HG02981 (cell line): ENCODE measurements around the gene ZNF536.
"Not testable (repeated sequence)": the region's sequence is repeated elsewhere in the genome, so short reads cannot be mapped to it uniquely, and the experiment has no call there.

Experiments
- ATAC-seq: cut with Tn5 transposase; IDR thresholded peaks from one replicate; pipeline ENCODE4 v1.9.1; 2021; ENCODE audit warnings: mild to moderate bottlenecking, moderate library complexity; ENCODE audit not compliant: unreplicated experiment

The ZNF536 gene

DNA sequence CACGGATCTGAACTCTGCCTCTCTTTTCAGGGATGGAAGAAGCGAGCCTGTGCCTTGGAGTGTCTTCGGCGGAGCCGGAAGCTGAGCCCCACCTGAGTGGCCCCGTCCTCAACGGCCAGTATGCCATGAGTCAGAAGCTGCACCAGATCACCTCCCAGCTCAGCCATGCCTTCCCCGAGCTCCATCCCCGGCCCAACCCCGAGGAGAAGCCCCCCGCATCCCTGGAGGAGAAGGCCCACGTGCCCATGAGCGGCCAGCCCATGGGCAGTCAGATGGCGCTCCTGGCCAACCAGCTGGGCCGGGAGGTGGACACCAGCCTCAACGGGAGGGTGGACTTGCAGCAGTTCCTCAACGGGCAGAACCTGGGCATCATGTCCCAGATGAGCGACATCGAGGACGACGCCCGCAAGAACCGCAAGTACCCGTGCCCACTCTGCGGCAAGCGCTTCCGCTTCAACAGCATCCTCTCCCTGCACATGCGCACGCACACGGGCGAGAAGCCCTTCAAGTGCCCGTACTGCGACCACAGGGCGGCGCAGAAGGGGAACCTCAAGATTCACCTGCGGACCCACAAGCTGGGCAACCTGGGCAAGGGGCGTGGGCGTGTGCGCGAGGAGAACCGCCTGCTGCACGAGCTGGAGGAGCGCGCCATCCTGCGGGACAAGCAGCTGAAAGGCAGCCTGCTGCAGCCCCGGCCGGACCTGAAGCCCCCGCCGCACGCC is 71.5 kb downstream of the ZNF536 start:
- ATAC-seq, result no peak

- no peak for ATAC-seq
These were observed 72.1 kb downstream of the ZNF536 start for GRCh38 chr19:30444253-30444671.

DNA sequence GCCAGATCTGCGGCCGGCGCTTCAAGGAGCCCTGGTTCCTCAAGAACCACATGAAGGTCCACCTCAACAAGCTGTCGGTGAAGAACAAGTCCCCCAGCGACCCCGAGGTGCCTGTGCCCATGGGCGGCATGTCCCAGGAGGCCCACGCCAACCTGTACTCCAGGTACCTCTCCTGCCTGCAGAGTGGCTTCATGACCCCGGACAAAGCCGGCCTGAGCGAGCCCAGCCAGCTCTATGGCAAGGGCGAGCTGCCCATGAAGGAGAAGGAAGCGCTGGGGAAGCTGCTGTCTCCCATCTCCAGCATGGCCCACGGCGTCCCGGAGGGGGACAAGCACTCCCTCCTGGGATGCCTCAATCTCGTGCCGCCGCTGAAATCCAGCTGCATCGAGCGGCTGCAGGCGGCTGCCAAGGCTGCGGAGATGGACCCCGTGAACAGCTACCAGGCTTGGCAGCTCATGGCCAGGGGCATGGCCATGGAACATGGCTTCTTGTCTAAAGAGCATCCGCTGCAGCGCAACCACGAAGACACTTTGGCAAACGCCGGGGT is 72.6 kb downstream of the ZNF536 start:
- no peak for ATAC-seq

GRCh38 chr19:30445385-30445784 is 73.2 kb downstream of the ZNF536 start:
- ATAC-seq, result no peak

- not testable (repeated sequence) for ATAC-seq
These were observed 73.9 kb downstream of the ZNF536 start for GRCh38 chr19:30446120-30446519.

GRCh38 chr19:30446850-30447552 is 74.8 kb downstream of the ZNF536 start:
- ATAC-seq, result no peak

DNA sequence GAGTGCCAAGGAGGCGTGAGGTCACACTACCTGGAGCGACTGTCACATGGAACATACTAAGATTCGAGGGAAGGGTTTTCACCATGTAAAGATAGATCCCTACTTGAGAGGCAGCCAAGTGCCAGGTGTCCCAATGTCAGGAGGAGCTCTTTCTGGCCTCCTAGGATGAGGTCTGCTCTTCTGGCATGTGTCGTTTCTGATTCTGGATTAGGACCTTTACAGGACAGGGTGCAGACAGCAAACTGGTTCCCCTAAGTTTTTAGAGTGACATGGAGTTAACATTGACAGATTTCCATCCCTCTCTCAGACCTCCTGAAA is 75.3 kb downstream of the ZNF536 start:
- ATAC-seq, result no peak

DNA sequence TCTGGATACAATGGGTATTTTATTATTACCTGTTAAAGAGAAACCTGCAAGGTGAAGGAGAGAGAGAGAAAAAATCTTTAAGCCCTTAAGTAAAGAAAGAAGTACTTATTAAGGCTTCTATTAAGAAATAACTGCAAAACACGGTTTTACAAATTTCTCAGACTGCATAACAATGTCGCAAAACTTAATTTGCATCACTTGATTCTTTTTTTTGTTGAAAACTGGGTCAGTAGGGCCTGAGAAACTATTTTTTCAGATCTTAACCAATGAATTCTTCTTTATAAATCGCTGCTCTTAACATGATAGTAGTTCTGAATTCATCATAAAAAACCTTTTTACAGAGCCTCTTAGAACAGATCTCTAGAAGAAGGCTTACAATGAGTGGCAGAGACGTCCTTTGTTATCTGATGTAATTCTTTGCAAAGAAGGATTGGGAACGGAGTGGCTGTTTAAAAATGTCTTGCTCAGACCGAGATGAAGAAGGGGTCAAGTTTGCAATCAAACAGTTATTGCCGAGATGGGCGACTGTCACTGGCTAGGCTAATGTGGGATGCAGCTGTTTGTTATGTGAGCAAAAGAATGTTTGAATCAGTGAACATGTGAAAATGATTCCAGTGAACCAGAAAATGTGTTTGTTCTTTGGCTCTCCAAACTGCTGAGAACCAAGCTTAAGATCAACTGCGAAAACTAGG is 76.3 kb downstream of the ZNF536 start:
- no peak for ATAC-seq

GRCh38 chr19:30449078-30449590 is 77.0 kb downstream of the ZNF536 start:
- no peak for ATAC-seq

DNA sequence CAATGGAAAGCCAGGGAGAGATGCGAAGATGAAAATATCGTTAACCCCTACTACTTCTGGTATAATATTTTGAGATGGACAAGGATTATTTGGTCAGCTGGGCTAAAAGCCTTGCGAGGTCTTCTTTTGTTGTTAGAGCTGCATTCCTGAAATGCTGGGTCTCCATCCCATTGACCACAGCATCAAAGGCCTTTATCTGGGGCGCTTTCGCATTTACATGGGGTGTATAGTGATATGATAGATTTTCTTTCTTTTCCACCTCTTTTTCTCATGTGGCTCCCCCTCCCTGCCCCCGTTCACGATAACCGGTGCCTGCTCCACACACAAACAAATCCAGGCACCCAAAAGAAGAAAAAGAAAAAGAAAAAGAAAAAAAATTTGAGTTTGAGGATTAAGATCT is 77.5 kb downstream of the ZNF536 start:
- no peak for ATAC-seq

DNA sequence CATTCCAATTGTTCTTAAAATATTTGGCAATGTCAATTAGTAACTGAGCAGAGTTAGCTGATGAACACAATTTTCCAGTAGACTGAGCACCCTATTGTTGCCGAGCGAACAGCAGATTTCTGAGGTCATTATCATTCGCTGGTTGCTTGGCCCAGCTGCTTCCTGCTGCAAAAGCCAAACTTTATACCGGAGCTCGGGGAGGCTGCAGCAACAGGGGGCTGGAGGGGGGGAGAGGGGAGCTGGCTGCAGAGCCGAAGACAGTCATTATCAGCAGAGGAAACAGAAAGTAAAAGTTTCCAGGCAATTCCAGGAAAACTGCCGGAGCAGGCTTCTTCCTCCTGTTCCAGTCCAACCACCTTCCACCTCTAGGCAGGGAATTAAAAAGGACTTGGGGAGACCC is 77.9 kb downstream of the ZNF536 start:
- no peak for ATAC-seq

DNA sequence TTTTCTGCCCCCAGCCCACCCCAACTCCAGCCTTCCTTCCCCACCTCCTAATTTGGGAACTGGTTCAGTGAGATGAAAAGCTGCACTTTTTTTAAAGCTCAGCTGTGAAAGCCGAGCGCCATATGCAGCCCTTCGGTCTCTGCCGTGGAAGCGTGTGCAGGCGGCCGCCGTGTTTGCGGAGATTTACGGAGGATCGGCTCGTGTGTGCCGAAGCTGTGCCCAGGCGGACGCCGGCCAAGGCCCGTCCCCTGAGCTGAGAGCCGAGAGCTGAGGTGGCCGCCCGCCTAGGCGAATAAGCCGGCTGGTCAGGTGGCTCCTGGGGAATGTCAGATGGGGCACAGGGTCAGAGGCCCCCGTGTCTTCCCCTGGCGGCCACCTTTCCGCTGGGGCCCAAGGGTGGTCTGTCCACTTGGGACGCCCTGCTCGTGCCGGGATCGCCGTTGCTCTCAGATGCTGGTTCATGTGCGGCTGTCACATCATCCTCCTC is 78.7 kb downstream of the ZNF536 start:
- no peak for ATAC-seq

DNA sequence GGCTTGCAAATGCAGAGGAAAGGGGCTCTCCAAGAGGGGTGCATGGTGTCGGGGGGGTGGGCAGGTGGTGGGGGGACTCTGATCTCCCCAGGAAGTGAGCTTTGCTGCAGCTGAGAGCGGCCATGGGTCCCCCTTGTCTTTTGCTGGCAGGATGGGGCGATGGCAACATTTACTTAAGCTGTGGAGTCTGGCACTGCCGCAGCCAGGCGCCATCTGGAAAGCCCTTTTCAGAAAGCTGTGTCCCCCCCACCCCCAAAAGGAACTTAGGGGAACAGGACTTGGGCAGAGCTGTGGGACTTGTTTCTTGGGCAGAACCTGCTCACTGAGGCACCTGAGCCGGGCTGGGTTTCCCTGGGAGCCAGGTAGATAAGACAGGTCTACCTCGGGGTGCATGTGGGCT is 80.7 kb downstream of the ZNF536 start:
- ATAC-seq, result no peak

DNA sequence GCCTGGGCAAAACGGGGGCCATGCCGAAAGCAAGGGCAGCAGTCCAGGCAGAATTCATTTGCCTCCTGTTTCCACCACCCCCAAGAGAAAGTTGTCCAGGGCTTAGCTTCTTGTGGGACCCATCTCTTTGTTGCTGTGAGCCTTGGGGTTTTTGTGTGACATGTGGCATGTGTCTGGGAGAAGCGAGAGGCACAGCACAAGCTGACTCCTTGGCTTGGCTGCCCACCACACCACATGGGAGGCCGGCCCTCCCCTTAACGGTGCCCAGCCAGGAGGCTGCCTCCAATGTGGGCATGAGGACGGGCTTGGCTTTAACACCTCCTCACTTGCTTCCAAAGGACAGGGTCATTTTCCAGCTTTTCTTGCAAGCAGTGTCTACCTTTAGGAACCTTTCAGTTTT is 81.6 kb downstream of the ZNF536 start:
- ATAC-seq, result no peak

DNA sequence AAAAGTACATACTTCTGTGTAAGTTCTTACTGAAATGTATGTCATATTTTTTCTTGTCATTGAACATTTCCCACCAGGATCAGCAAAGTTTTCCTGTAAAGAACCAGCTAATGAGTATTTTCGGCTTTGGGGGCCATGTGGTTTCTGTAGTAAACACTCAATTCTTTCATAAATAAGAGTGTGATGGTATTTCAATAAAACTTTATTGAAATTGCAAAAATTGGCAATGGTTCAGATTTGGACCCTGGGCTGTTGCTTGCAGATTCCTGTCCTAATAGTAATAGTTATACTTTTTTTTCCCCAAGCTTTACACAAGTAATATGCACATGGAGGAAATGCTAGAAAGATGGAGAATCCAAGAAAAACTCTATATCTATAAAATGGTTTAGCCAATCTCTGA is 83.7 kb downstream of the ZNF536 start:
- no peak for ATAC-seq

DNA sequence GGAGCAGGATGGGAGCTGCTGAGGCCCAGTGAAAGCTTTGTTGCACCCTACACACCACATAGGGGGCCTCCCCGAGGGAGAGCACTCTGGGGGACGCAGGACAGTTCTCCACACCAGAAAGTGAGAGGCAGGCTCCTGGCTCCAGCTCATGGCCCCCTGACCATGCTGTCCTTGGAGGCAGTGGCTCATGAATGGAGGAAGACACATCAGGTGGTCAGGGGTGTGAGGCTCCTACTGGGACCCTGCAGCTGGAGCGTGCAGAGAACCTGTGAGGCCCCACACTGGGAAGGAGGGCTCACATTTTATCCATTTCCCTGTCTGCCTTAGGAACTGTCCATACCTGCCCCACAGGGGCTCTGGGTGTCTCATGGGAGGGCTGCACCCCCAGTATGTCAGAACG is 85.3 kb downstream of the ZNF536 start:
- ATAC-seq, result no peak

GRCh38 chr19:30459859-30460258 is 87.7 kb downstream of the ZNF536 start:
- ATAC-seq, result no peak

DNA sequence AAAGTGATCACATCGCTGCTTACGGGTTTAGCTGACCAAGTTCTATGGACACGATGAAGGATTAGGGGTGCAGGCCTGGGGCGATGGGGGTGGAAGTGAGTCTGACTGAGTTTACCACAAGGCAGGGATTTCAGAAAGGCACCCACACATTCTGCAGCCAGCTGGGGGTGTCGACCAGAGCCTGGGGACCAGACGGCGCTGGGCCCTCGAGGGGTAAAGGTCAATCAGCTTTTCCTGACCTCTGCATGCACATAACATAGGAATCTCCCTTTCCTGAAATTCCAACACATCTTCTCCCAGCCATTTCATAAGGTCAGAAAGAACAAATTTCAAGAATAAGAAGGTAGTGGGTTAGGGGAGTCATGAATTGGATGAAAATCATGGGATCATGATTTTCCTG is 92.0 kb downstream of the ZNF536 start:
- ATAC-seq, result no peak

DNA sequence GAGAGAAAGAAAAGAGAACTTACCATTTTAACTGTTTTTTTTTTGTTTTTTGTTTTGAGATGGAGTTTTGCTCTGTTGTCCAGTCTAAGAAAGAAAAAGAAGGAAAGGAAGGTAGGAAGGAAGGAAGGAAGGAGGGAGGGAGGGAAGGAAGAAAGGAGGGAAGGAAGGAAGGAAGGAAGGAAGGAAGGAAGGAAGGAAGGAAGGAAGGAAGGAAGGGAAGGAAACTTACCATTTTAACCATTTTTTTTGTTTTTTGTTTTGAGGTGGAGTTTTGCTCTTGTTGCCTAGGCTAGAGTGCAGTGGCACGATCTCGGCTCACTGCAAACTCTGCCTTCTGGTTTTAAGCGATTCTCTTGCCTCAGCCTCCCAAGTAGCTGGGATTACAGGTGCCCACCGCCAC is 94.4 kb downstream of the ZNF536 start:
- not testable (repeated sequence) for ATAC-seq

DNA sequence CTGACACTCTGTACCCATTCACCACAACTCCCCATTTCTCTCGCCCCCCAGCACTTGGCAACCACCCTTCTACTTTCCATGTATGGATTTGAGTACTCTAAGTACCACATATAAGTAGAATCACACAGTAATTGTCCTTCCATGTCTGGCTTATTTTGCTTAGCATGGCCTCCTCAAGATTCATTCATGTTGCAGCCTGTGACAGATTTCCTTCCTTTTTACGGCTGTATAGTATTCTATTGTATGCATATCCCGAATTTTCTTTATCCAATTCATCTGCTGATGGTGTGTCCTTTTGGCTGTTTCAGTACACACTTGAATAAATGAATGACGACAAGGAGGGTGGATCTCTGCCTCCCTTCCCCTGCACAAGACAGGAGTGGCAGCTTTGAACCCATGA is 95.1 kb downstream of the ZNF536 start:
- ATAC-seq, result no peak

- ATAC-seq, result no peak
These were observed 97.6 kb downstream of the ZNF536 start for GRCh38 chr19:30469774-30470173.

GRCh38 chr19:30471441-30471840 is 99.3 kb downstream of the ZNF536 start:
- ATAC-seq, result no peak
